ENCODE measurements around the gene ITPKA. TPM values are rescaled to one million over a fixed set of nuclear protein-coding genes. Genes with fewer than 3 reads are reported as not detected.

The ITPKA gene
- total RNA-seq, 4 donors from 2014 or later: 0.75 to 12.4 (median 7.0) TPM

DNA sequence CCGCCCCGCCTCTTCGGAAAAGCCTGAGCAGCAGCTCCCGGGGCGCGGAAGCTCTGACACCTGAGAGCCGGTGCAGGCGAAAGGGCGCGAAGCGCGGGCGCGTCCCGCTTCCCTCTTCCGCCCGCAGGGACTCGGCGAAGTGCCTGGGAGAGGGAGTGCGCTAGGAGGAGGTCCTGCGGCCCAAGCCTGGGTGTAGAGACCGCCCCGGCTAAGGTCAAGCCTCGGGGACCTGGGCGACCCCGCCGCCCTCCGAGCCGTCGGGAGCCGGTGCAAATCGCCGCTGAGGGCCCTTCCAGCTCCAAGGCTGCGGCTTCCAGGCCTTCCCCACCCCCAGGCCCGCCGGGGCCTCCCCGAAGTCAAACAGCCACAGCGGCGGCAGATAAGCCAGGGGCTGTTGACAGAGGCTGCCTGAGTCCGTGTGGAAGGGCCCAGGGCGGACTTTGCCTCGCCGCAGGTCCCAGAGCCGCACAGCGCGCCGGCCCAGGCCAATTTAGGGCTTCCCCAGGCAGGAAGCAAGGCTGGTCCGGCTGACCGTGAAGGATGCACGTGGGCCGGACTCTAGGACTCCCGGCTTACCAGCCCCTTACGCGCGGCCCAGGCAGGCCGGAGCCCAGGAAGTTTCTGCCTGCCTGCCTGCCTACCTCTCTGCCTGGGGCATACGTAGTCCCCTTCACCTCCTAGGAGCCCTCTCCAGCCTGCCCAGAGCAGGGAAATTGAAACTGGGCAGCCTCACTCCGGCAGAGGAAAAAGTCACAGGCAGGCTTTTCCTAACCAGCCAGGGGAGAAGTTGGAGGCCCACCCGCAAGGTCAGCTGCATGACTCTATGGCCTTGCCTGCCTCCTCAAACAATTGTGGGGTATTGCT lies 2.3 kb downstream of the ITPKA start:
- in situ Hi-C loops (cut with MboI; ENCODE audit: low sequenced_read_pairs in 4 of 4): no loop called here
- ATAC-seq (no peak), DNase-seq (no peak)
- Histone ChIP-seq H3K9me3 (no peaks in the 10 kb centered on the region), H3K36me3 (no peaks in the 10 kb centered on the region), H3K4me1 (peaks cover 11 to 21% of the 10 kb centered on the region in 2 donors), H3K27me3 (peaks cover 51 to 62% (median 62%) of the 10 kb centered on the region in 3 donors), H3K27ac (no peak overlapping the region), H3K4me3 (peak overlapping the region in 3 of 4 donors; percentile 25 to 67 (median 43))
- intact Hi-C loops (cut with DNase I; ENCODE audit: low total_unique reads): no loop called here
- TF ChIP-seq, protein P1, sequence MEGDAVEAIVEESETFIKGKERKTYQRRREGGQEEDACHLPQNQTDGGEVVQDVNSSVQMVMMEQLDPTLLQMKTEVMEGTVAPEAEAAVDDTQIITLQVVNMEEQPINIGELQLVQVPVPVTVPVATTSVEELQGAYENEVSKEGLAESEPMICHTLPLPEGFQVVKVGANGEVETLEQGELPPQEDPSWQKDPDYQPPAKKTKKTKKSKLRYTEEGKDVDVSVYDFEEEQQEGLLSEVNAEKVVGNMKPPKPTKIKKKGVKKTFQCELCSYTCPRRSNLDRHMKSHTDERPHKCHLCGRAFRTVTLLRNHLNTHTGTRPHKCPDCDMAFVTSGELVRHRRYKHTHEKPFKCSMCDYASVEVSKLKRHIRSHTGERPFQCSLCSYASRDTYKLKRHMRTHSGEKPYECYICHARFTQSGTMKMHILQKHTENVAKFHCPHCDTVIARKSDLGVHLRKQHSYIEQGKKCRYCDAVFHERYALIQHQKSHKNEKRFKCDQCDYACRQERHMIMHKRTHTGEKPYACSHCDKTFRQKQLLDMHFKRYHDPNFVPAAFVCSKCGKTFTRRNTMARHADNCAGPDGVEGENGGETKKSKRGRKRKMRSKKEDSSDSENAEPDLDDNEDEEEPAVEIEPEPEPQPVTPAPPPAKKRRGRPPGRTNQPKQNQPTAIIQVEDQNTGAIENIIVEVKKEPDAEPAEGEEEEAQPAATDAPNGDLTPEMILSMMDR (IDR thresholded peaks at IDR 0.05 in 4 of 5, conservative IDR thresholded peaks at IDR 0.05 in 1 of 5): no peak
- no peak for TF ChIP-seq POLR2A (IDR thresholded peaks at IDR 0.05)

GRCh38 chr15:41498657-41499056 lies 5.0 kb downstream of the ITPKA start:
- Histone ChIP-seq H3K4me1 (peaks cover 0 to 19% of the 10 kb centered on the region in 2 donors), H3K27ac (no peak overlapping the region), H3K36me3 (no peaks in the 10 kb centered on the region), H3K27me3 (peaks cover 55 to 64% (median 59%) of the 10 kb centered on the region in 3 donors), H3K9me3 (no peaks in the 10 kb centered on the region), H3K4me3 (no peak overlapping the region)
- in situ Hi-C loops (cut with MboI; ENCODE audit: low sequenced_read_pairs in 4 of 4): no loop called here
- TF ChIP-seq, protein P1 (IDR thresholded peaks at IDR 0.05 in 4 of 5, conservative IDR thresholded peaks at IDR 0.05 in 1 of 5): no peak
- TF ChIP-seq POLR2A (IDR thresholded peaks at IDR 0.05): no peak
- intact Hi-C loops (cut with DNase I; ENCODE audit: low total_unique reads): no loop called here
- no peak for DNase-seq
- ATAC-seq: no peak

GRCh38 chr15:41499109-41499851 lies 5.6 kb downstream of the ITPKA start:
- no peaks in the 10 kb centered on the region for H3K9me3 ChIP-seq
- no peak overlapping the region for H3K27ac ChIP-seq
- no peak for TF ChIP-seq POLR2A (IDR thresholded peaks at IDR 0.05)
- TF ChIP-seq, protein P1 (IDR thresholded peaks at IDR 0.05 in 4 of 5, conservative IDR thresholded peaks at IDR 0.05 in 1 of 5): no peak
- in situ Hi-C loops (cut with MboI; ENCODE audit: low sequenced_read_pairs in 4 of 4): no loop called here
- ATAC-seq (no peak), DNase-seq (no peak)
- H3K27me3 ChIP-seq: peaks cover 56 to 62% (median 59%) of the 10 kb centered on the region in 3 donors
- intact Hi-C loops (cut with DNase I; ENCODE audit: low total_unique reads): no loop called here
- peaks cover 0 to 17% of the 10 kb centered on the region in 2 donors for H3K4me1 ChIP-seq
- H3K4me3 ChIP-seq: no peak overlapping the region
- H3K36me3 ChIP-seq: no peaks in the 10 kb centered on the region

DNA sequence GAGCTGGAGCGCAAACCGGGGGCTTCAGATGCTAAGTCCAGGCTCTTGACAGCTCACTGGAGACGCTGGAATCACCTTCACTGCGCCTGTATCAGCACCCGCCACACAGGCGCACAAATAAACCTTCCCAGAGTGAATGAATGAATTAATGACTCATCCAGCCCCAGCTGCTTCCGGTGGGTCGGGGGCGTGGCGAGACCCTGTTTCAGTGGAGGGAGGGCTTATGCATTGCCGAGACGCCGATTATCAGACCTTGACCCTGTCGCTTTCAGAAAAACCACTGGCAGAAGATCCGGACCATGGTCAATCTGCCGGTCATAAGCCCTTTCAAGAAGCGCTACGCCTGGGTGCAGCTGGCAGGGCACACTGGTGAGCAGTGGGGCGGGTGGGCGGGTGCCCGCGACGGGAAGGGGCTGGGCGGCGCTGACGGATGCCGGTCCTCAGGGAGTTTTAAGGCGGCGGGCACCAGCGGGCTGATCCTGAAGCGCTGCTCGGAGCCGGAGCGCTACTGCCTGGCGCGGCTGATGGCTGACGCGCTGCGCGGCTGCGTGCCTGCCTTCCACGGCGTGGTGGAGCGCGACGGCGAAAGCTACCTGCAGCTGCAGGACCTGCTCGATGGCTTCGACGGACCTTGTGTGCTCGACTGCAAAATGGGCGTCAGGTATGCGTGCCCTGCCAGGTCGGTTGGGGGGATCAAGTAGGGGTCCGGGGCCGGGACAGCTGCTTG lies 7.7 kb downstream of the ITPKA start:
- H3K36me3 ChIP-seq: no peaks in the 10 kb centered on the region
- H3K27ac ChIP-seq: no peak overlapping the region
- peak overlapping the region in 3 of 4 donors; percentile 28 to 47 (median 34) for H3K4me3 ChIP-seq
- no peaks in the 10 kb centered on the region for H3K9me3 ChIP-seq
- H3K27me3 ChIP-seq: peaks cover 46 to 49% (median 47%) of the 10 kb centered on the region in 3 donors
- DNase-seq: no peak
- in situ Hi-C loops (cut with MboI; ENCODE audit: low sequenced_read_pairs in 4 of 4) (no loop called here), intact Hi-C loops (cut with DNase I; ENCODE audit: low total_unique reads) (no loop called here)
- ATAC-seq: no peak
- H3K4me1 ChIP-seq: peaks cover 0 to 10% of the 10 kb centered on the region in 2 donors
- TF ChIP-seq, protein P1 (IDR thresholded peaks at IDR 0.05 in 4 of 5, conservative IDR thresholded peaks at IDR 0.05 in 1 of 5): no peak
- TF ChIP-seq POLR2A (IDR thresholded peaks at IDR 0.05): no peak
